ENCODE results near the gene RNF121. TPM values are rescaled to one million over a fixed set of nuclear protein-coding genes. Genes with fewer than 3 reads are reported as not detected.

The RNF121 gene
- total and polyA plus RNA-seq, 2 of the 4 experiments (the other 2 are of a cell fraction) = 43.4 to 88.7 TPM

DNA sequence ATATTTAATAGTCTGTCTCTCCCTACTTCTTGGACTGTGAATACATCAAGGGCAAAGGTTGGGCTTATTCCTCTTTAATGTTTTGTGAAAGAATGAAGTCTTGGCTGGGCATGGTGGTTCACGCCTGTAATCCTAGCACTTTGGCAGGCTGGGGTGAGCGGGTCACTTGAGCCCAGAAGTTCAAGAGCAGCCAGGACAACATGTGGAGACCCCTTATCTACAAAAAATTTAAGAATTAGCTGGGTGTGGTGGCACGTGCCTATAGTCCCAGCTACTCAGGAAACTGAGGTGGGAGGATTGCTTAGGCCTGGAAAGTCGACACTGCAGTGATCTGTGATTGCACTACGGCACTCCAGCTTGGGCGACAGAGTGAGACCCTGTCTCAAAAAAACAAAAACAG is 20.2 kb downstream of the RNF121 start:
- H3K27me3 ChIP-seq (ENCODE audit: control insufficient read depth, insufficient read depth, low read length) = no peaks in the 10 kb centered on the region
- no peak overlapping the region for H3K56ac ChIP-seq (ENCODE audit: extremely low read depth, insufficient read depth, low read length)
- no peak overlapping the region for H3K9ac ChIP-seq (ENCODE audit: low read depth, low read length)
- no peak overlapping the region for H2BK120ac ChIP-seq (ENCODE audit: low read depth, low read length)
- H4K5ac ChIP-seq (ENCODE audit: low read depth, low read length) = no peak overlapping the region
- no peak overlapping the region for H3K18ac ChIP-seq (ENCODE audit: low read depth, low read length)
- no peak overlapping the region for H2BK5ac ChIP-seq (ENCODE audit: low read depth, low read length, poor library complexity, severe bottlenecking)
- no peak overlapping the region for H2BK20ac ChIP-seq (ENCODE audit: low read depth, low read length)
- H3K14ac ChIP-seq (replicated peaks; ENCODE audit: low read depth, low read length) = no peak overlapping the region
- H4K8ac ChIP-seq (ENCODE audit: low read depth in 2 of 2, low read length in 2 of 2) = no peak overlapping the region
- no peak overlapping the region for H3K4ac ChIP-seq (ENCODE audit: low read depth, low read length)
- peaks cover 59% of the 10 kb centered on the region for H4K20me1 ChIP-seq (ENCODE audit: insufficient read depth, low read length)
- H3K9me1 ChIP-seq (ENCODE audit: insufficient read depth, low read length) = peaks cover 7% of the 10 kb centered on the region
- no peak overlapping the region for H3K23ac ChIP-seq (ENCODE audit: low read depth, low read length)
- ChIA-PET POLR2A (ENCODE audit: unreplicated experiment) (interaction anchor here (0.6 kb wide), 1 partner anchor 2000 kb away, joined by 4 read pairs; no protein-coding TSS in a partner anchor), CTCF (no interaction called here)
- TF ChIP-seq RFX5 (IDR thresholded peaks at IDR 0.05; ENCODE audit: low read depth, low read length) = no peak
- no peak for TF ChIP-seq BHLHE40 (IDR thresholded peaks at IDR 0.05; ENCODE audit: low read depth, low read length)
- no peak for TF ChIP-seq CEBPB (IDR thresholded peaks at IDR 0.05; ENCODE audit: low read depth, low read length)
- TF ChIP-seq NFE2L2 (IDR thresholded peaks at IDR 0.05; ENCODE audit: low read depth, low read length) = no peak
- TF ChIP-seq, protein P1, sequence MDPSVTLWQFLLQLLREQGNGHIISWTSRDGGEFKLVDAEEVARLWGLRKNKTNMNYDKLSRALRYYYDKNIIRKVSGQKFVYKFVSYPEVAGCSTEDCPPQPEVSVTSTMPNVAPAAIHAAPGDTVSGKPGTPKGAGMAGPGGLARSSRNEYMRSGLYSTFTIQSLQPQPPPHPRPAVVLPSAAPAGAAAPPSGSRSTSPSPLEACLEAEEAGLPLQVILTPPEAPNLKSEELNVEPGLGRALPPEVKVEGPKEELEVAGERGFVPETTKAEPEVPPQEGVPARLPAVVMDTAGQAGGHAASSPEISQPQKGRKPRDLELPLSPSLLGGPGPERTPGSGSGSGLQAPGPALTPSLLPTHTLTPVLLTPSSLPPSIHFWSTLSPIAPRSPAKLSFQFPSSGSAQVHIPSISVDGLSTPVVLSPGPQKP (IDR thresholded peaks at IDR 0.05; ENCODE audit: borderline replicate concordance, low read depth, low read length) = no peak
- TF ChIP-seq CHD1 (IDR thresholded peaks at IDR 0.05; ENCODE audit: low read depth, low read length) = no peak
- TF ChIP-seq, protein P2, sequence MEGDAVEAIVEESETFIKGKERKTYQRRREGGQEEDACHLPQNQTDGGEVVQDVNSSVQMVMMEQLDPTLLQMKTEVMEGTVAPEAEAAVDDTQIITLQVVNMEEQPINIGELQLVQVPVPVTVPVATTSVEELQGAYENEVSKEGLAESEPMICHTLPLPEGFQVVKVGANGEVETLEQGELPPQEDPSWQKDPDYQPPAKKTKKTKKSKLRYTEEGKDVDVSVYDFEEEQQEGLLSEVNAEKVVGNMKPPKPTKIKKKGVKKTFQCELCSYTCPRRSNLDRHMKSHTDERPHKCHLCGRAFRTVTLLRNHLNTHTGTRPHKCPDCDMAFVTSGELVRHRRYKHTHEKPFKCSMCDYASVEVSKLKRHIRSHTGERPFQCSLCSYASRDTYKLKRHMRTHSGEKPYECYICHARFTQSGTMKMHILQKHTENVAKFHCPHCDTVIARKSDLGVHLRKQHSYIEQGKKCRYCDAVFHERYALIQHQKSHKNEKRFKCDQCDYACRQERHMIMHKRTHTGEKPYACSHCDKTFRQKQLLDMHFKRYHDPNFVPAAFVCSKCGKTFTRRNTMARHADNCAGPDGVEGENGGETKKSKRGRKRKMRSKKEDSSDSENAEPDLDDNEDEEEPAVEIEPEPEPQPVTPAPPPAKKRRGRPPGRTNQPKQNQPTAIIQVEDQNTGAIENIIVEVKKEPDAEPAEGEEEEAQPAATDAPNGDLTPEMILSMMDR (conservative IDR thresholded peaks at IDR 0.05; ENCODE audit: low read depth, low read length) = no peak
- TF ChIP-seq MAFK (IDR thresholded peaks at IDR 0.05; ENCODE audit: low read depth, low read length) = no peak
- H4K91ac ChIP-seq (ENCODE audit: insufficient read depth, low read depth, low read length) = no peak overlapping the region
- H2AFZ ChIP-seq (replicated peaks; ENCODE audit: low read length, poor library complexity) = no peak overlapping the region
- H3K4me1 ChIP-seq (ENCODE audit: control insufficient read depth, insufficient read depth, low read length) = peaks cover 11% of the 10 kb centered on the region
- ATAC-seq (ENCODE audit: low read depth) (no peak), DNase-seq (no peak)
- in situ Hi-C loops (cut with MboI; ENCODE audit: low sequenced_read_pairs) = no loop called here
- H3K9me3 ChIP-seq (ENCODE audit: control insufficient read depth, insufficient read depth, low read length) = no peaks in the 10 kb centered on the region
- no peak overlapping the region for H3K4me3 ChIP-seq (ENCODE audit: insufficient read depth, low read depth, low read length)
- H3K27ac ChIP-seq (ENCODE audit: insufficient read depth, low read length) = no peak overlapping the region
- H3K4me2 ChIP-seq (ENCODE audit: low read depth, low read length) = no peak overlapping the region
- H3K36me3 ChIP-seq (ENCODE audit: control insufficient read depth, insufficient read depth, low read length) = no peaks in the 10 kb centered on the region; the same call in 1 of the 2 replicates
- intact Hi-C loops (cut with micrococcal nuclease) = no loop called here
- no TSS peak for BruUV-seq (replicated peaks)
- WGBS, 2 experiments (ENCODE audit: extremely low coverage in 2 of 2, insufficient read length in 1 of 2) = 100% methylated on average over 2 of the region's 6 CpGs; no CpG with 5 or more reads in 1 of the 2 experiments
- H2BK15ac ChIP-seq (ENCODE audit: low read depth, low read length) = no peak overlapping the region
- H2AK5ac ChIP-seq (ENCODE audit: low read depth, low read length) = no peak overlapping the region
- dilution Hi-C loops (cut with HindIII; ENCODE audit: low sequenced_read_pairs, unreplicated experiment) = no loop called here
- H2AK9ac ChIP-seq (replicated peaks; ENCODE audit: low read depth, low read length, poor library complexity) = no peak overlapping the region
- peaks cover 45 to 69% of the 10 kb centered on the region in 2 experiments for H3K79me1 ChIP-seq (ENCODE audit: low read depth in 1 of 2, low read length in 2 of 2)
